Nephron progenitor cell (in vitro differentiated cells): ENCODE data around the gene VWC2L.

Source experiments
- DNase-seq: peaks from one replicate; pipeline ENCODE4 v3.0.0; 2021
- H3K27ac Mint-ChIP-seq: 2 replicates; pipeline ENCODE4 v1.8.0; 2021; ENCODE audit warnings: mild to moderate bottlenecking, moderate library complexity, mixed read lengths
- H3K27me3 Mint-ChIP-seq: 2 replicates; pipeline ENCODE4 v1.8.0; 2021; ENCODE audit warnings: mild to moderate bottlenecking, low read depth, mixed read lengths; ENCODE audit not compliant: poor library complexity
- H3K36me3 Mint-ChIP-seq: 2 replicates; pipeline ENCODE4 v1.8.0; 2021; ENCODE audit warnings: low read depth, mixed read lengths
- H3K4me1 Mint-ChIP-seq: 2 replicates; pipeline ENCODE4 v1.8.0; 2021; ENCODE audit warnings: mixed read lengths
- H3K4me3 Mint-ChIP-seq: 2 replicates; pipeline ENCODE4 v1.8.0; 2021; ENCODE audit warnings: mild to moderate bottlenecking, moderate library complexity, mixed read lengths
- H3K9me3 Mint-ChIP-seq: 2 replicates; pipeline ENCODE4 v1.8.0; 2021; ENCODE audit warnings: mild to moderate bottlenecking, moderate library complexity, mixed read lengths
- CTCF ChIP-seq: fragments of 200-600 bp; sonication (generic); IDR thresholded peaks from 2 replicates; pipeline ENCODE4 v1.5.0; 2021; ENCODE audit warnings: antibody characterized with exemption

VWC2L gene

GRCh38 chr2:214489181-214489580 is 78.3 kb downstream of the VWC2L start:
- H3K36me3 Mint-ChIP-seq: peaks cover 4% of the 10 kb centered on the region
- DNase-seq: no peak
- no peak for TF ChIP-seq CTCF
- no peak overlapping the region for H3K4me3 Mint-ChIP-seq
- H3K27ac Mint-ChIP-seq: no peak overlapping the region
- peaks cover 10% of the 10 kb centered on the region for H3K9me3 Mint-ChIP-seq
- H3K4me1 Mint-ChIP-seq: no peaks in the 10 kb centered on the region
- H3K27me3 Mint-ChIP-seq: peaks cover 5% of the 10 kb centered on the region

GRCh38 chr2:214489702-214490101 is 78.8 kb downstream of the VWC2L start:
- peaks cover 10% of the 10 kb centered on the region for H3K9me3 Mint-ChIP-seq
- no peak overlapping the region for H3K4me3 Mint-ChIP-seq
- peaks cover 5% of the 10 kb centered on the region for H3K27me3 Mint-ChIP-seq
- DNase-seq: no peak
- H3K27ac Mint-ChIP-seq: no peak overlapping the region
- TF ChIP-seq CTCF: no peak
- H3K4me1 Mint-ChIP-seq: no peaks in the 10 kb centered on the region
- H3K36me3 Mint-ChIP-seq: peaks cover 4% of the 10 kb centered on the region

GRCh38 chr2:214492152-214492551 is 81.3 kb downstream of the VWC2L start:
- Mint-ChIP-seq H3K27me3 (peaks cover 3% of the 10 kb centered on the region), H3K27ac (no peak overlapping the region), H3K9me3 (peaks cover 10% of the 10 kb centered on the region), H3K4me1 (no peaks in the 10 kb centered on the region), H3K36me3 (peaks cover 4% of the 10 kb centered on the region), H3K4me3 (no peak overlapping the region)
- no peak for DNase-seq
- TF ChIP-seq CTCF: no peak

GRCh38 chr2:214492608-214493007 is 81.8 kb downstream of the VWC2L start:
- H3K27ac Mint-ChIP-seq: no peak overlapping the region
- DNase-seq: no peak
- H3K27me3 Mint-ChIP-seq: peaks cover 3% of the 10 kb centered on the region
- H3K36me3 Mint-ChIP-seq: peaks cover 4% of the 10 kb centered on the region
- H3K4me1 Mint-ChIP-seq: no peaks in the 10 kb centered on the region
- H3K4me3 Mint-ChIP-seq: no peak overlapping the region
- TF ChIP-seq CTCF: no peak
- peaks cover 10% of the 10 kb centered on the region for H3K9me3 Mint-ChIP-seq

- Mint-ChIP-seq H3K4me3 (no peak overlapping the region), H3K4me1 (no peaks in the 10 kb centered on the region), H3K27ac (no peak overlapping the region), H3K27me3 (no peaks in the 10 kb centered on the region), H3K36me3 (no peaks in the 10 kb centered on the region), H3K9me3 (peaks cover 3% of the 10 kb centered on the region)
- TF ChIP-seq CTCF: no peak
- DNase-seq: no peak
Measured at GRCh38 chr2:214497489-214497888, 86.6 kb downstream of the VWC2L start.

GRCh38 chr2:214503568-214503967 is 92.7 kb downstream of the VWC2L start:
- Mint-ChIP-seq H3K36me3 (no peaks in the 10 kb centered on the region), H3K27me3 (no peaks in the 10 kb centered on the region), H3K9me3 (no peaks in the 10 kb centered on the region), H3K4me3 (no peak overlapping the region), H3K27ac (no peak overlapping the region), H3K4me1 (no peaks in the 10 kb centered on the region)
- no peak for DNase-seq
- no peak for TF ChIP-seq CTCF
